Measurements from ENCODE around the gene G3BP1. TPM values are rescaled to one million over a fixed set of nuclear protein-coding genes. Genes with fewer than 3 reads are reported as not detected.
"Not testable (repeated sequence)": the region's sequence is repeated elsewhere in the genome, so short reads cannot be mapped to it uniquely, and the experiment has no call there.

Gene G3BP1
- total RNA-seq, 2 donors from 2014 or later = 57.1 to 60.9 TPM

GRCh38 chr5:151779531-151780125 is 7.9 kb downstream of the G3BP1 start:
- no peaks in the 10 kb centered on the region for H3K9me3 ChIP-seq
- no peaks in the 10 kb centered on the region for H3K27me3 ChIP-seq
- no peaks in the 10 kb centered on the region for H3K36me3 ChIP-seq
- no peak overlapping the region for H3K4me3 ChIP-seq
- TF ChIP-seq, protein P1, sequence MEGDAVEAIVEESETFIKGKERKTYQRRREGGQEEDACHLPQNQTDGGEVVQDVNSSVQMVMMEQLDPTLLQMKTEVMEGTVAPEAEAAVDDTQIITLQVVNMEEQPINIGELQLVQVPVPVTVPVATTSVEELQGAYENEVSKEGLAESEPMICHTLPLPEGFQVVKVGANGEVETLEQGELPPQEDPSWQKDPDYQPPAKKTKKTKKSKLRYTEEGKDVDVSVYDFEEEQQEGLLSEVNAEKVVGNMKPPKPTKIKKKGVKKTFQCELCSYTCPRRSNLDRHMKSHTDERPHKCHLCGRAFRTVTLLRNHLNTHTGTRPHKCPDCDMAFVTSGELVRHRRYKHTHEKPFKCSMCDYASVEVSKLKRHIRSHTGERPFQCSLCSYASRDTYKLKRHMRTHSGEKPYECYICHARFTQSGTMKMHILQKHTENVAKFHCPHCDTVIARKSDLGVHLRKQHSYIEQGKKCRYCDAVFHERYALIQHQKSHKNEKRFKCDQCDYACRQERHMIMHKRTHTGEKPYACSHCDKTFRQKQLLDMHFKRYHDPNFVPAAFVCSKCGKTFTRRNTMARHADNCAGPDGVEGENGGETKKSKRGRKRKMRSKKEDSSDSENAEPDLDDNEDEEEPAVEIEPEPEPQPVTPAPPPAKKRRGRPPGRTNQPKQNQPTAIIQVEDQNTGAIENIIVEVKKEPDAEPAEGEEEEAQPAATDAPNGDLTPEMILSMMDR (IDR thresholded peaks at IDR 0.05) = no peak
- H3K4me1 ChIP-seq = peaks cover 0 to 88% of the 10 kb centered on the region in 2 donors
- H3K27ac ChIP-seq = no peak overlapping the region
- no peak for DNase-seq (ENCODE audit: low spot score)

GRCh38 chr5:151780348-151780747 is 8.6 kb downstream of the G3BP1 start:
- TF ChIP-seq, protein P1 (IDR thresholded peaks at IDR 0.05) = no peak
- Histone ChIP-seq H3K9me3 (no peaks in the 10 kb centered on the region), H3K27ac (no peak overlapping the region), H3K4me3 (no peak overlapping the region), H3K4me1 (peaks cover 0 to 84% of the 10 kb centered on the region in 2 donors), H3K27me3 (no peaks in the 10 kb centered on the region), H3K36me3 (no peaks in the 10 kb centered on the region)
- no peak for DNase-seq (ENCODE audit: low spot score)

DNA sequence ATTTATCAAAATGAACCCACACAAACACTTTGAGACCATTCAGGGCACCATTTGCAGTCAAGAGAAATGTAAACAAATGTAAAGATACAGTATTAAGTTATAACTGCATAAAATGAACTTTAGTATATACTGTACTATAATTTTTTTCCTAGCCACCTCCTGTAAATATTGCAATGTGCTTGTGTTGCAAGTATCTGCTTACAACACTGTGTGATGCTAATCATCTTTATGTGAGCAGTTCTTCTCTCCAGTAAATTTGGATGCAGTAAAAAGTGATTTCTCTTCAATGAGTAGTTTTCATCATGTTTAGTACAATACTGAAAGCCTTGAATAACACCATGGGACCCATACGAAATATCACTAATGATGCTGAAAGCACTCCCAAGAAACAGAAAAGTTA is 9.4 kb downstream of the G3BP1 start:
- no peaks in the 10 kb centered on the region for H3K27me3 ChIP-seq
- DNase-seq (ENCODE audit: low spot score) = no peak
- H3K4me3 ChIP-seq = no peak overlapping the region
- TF ChIP-seq, protein P1 (IDR thresholded peaks at IDR 0.05) = no peak
- peaks cover 0 to 76% of the 10 kb centered on the region in 2 donors for H3K4me1 ChIP-seq
- H3K9me3 ChIP-seq = no peaks in the 10 kb centered on the region
- H3K36me3 ChIP-seq = no peaks in the 10 kb centered on the region
- no peak overlapping the region for H3K27ac ChIP-seq

GRCh38 chr5:151783664-151784063 is 11.9 kb downstream of the G3BP1 start:
- DNase-seq (ENCODE audit: low spot score); H3K4me3 ChIP-seq; H3K36me3 ChIP-seq; H3K27ac ChIP-seq; H3K9me3 ChIP-seq; H3K27me3 ChIP-seq: not testable (repeated sequence)
- H3K4me1 ChIP-seq = peaks cover 0 to 53% of the 10 kb centered on the region in 2 donors

- Histone ChIP-seq H3K27ac (no peak overlapping the region), H3K4me1 (peaks cover 0 to 49% of the 10 kb centered on the region in 2 donors), H3K9me3 (no peaks in the 10 kb centered on the region), H3K36me3 (peaks cover 9% of the 10 kb centered on the region), H3K27me3 (no peaks in the 10 kb centered on the region), H3K4me3 (no peak overlapping the region)
- TF ChIP-seq, protein P1 (IDR thresholded peaks at IDR 0.05) = no peak
- DNase-seq (ENCODE audit: low spot score) = no peak
Observed at GRCh38 chr5:151784141-151784540, 12.4 kb downstream of the G3BP1 start.

GRCh38 chr5:151786468-151786867 is 14.7 kb downstream of the G3BP1 start:
- no peak overlapping the region for H3K4me3 ChIP-seq
- H3K27ac ChIP-seq = no peak overlapping the region
- no peaks in the 10 kb centered on the region for H3K27me3 ChIP-seq
- H3K9me3 ChIP-seq = no peaks in the 10 kb centered on the region
- TF ChIP-seq, protein P1 (IDR thresholded peaks at IDR 0.05) = no peak
- H3K36me3 ChIP-seq = peaks cover 28% of the 10 kb centered on the region
- peaks cover 0 to 25% of the 10 kb centered on the region in 2 donors for H3K4me1 ChIP-seq
- DNase-seq (ENCODE audit: low spot score) = no peak
